Activated CD8-positive, alpha-beta memory T cell treated with anti-CD3 and anti-CD28 coated beads, Interleukin-2, amount 50 U/mL, for 1 hour (primary cell): ENCODE data around the gene FUBP1.
A peak's percentile ranks its signal among the peaks of the same experiment; 100 is the strongest.
"Not testable (repeated sequence)": the region's sequence is repeated elsewhere in the genome, so short reads cannot be mapped to it uniquely, and the experiment has no call there.

Experiments used
- DNase-seq: peaks from one replicate; pipeline ENCODE4 v3.0.0-alpha.2; 2020; ENCODE audit errors: extremely low read depth

FUBP1 gene

DNA sequence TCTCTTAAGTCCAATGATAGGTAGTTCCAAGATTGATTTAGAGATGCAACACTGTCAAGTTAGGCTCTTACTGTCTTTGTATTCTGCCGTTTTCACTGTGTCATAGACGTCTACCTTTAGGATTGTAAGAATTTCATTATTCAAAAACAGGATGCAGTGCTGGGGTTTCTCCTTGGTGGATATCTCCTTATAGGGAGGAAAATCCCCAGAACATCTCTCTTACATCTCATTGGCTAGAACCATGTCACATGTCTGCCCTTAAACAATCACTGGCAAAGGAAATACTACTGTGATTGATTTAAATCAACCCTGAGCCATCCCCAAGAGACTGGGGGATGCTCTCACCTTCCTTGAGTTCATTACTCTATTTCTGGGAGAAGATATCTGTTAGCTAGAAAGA, 10.9 kb upstream of the FUBP1 start:
- DNase-seq, result no peak

DNA sequence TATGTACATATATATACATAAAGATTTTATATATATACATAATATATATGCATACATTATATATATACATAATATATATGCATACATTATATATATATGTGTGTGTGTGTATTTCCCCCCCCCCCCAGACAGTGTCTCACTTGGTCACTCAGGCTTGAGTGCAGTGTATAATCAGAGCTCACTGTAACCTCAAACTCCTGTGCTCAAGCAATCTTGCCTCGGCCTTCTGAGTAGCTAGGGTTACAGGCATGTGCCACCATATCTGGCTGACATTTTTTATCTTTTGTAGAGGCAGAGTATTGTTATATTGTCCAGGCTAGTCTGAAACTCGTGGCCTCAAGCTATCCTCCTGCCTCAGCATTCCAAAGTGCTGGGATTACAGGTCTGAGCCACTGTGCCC, 9.0 kb upstream of the FUBP1 start:
- no peak for DNase-seq

DNA sequence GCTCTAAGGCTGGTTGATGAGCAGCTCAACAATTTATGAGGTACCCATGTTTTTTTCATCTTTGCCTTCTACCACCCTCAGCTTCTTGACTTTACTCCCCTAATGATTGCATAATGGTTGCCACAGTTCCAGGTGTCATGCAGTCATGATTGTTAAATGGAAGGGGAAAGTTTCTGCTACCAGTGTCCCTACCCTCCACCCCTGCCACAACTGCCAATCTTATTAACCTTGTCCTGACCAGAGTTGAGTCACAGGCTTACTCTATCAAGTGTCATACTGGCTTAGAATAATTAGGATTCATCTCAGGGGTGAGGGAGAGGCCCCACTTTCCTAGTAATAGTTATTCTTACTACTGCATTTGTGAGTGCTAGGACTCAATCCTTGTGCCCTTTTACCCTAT, 7.9 kb upstream of the FUBP1 start:
- DNase-seq, result no peak

DNA sequence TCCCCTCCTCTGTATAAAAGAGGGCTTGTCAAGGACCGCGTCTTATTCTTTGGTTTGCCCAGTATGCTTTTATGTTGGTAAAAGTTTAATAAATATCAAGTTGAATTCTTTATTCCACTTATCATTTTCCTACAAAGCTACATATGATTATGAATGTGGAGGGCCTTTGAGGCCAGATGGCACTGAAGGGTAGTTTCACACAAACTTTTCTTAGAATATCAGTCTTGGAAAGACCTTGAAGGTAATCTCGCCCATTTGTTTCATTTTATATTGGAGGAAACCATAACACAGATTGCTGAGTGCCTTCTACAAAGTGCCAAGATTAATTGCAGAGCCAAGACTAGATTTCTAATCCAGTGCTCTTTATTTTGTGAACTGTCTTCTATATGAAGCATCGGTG, 5.8 kb upstream of the FUBP1 start:
- no peak for DNase-seq

DNA sequence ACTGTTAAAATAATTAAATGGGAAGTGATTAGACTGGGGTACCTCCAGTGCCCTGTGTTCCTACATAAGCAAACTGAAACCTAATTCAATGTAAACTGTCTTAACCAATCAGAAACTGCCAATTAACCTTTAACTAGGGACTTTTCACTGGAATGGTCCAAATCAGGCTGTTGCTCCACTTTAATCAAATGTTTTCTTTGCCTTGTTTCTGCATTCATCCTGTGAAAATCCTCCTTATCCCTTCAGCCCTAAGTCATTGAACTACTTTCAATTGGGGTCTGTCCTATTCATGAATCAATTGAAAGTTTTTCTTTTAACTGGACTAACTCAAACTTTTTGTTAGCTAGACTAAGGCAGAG, 5.1 kb upstream of the FUBP1 start:
- DNase-seq, result no peak

DNA sequence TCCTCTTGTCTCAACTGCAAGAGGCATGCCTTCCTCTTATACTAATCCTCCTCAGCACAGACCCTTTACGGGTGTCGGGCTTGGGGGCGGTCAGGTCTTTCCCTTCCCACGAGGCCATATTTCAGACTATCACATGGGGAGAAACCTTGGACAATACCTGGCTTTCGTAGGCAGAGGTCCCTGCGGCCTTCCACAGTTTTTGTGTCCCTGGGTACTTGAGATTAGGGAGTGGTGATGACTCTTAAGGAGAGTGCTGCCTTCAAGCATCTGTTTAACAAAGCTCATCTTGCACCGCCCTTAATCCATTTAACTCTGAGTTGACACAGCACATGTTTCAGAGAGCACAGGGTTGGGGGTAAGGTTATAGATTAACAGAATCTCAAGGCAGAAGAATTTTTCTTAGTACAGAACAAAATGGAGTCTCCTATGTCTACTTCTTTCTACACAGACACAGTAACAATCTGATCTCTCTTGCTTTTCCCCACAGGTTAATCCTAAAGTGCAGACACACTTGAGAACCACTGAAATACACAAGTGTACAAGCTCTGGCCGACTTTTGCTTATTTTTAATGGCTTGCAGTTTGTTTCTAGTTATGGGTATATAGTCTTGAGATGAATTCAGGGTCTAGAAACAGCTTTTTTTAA, 4.6 kb upstream of the FUBP1 start:
- not testable (repeated sequence) for DNase-seq

DNA sequence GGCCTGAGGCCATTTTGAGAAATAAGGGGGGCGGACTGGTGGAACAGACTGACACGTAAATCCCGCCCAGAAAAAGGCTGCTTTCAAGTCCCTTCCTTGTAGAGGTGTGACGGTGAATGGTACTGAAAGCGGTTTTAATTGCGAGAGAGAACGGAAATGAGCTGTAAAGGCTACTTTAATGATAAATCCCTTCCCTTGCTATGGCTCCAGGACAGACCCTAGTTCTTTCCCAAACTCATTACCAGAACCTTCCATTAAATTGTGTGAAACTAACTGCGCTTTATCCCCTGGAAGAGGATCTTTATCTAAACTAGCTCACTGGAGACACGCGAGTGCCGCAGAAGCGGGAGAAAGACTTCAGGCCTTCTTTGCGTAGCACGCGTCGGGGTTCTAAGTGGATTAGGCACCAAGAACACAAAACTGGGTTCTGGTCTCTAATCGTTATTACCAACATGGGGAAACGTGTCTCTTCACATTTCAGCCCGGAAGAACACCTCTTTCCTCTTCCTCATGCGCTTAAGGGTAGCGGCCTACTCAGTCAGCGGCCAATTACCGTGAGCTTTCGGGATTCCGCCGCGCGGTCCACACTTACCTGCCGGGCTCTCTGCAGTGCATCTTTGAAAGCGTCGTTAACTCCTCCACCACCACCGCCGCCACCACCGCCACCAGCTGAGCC, 441 bp downstream of the FUBP1 start:
- peak; percentile 81 for DNase-seq

DNA sequence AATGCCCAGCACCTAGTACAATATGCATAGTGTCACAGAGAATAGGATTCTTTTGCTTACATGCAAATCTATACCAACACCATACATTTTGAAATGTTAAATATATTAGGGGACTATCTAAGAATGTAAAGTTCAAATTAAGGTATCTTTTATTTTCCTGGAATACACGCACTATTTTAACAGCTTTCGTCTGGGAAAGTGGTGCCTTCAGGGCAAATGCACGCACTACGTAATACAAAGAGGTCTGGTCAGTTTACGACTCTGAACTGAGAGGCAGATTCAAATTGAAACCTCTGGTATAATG, 931 bp downstream of the FUBP1 start:
- no peak for DNase-seq

DNA sequence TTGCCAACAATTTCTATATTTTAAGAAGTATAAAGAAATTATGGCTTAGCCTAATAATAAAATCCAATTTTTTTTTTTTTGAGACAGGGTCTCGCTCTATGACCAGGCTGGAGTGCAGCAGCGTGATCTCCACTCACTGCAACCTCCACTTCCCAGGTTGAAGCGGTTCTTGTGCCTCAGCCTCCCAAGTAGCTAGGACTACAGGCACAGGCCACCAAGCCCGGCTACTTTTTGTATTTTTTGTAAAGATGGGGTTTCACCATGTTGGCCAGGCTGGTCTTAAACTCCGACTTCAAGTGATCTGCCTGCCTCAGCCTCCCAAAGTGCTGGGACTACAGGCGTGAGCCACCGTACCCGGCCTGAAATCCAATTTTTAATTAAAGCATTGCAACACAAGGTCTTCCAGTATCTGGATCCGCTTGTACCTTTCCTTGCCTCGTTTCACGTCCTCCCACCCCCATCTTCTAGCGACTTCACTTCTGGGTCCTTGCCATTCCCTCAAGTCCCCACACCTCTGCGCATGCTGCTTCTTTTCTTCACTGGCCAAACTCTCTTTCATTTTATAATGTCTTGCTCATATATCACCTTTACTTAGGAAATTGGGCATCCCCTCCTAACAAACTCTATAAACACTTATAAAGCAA, 2.3 kb downstream of the FUBP1 start:
- no peak for DNase-seq

DNA sequence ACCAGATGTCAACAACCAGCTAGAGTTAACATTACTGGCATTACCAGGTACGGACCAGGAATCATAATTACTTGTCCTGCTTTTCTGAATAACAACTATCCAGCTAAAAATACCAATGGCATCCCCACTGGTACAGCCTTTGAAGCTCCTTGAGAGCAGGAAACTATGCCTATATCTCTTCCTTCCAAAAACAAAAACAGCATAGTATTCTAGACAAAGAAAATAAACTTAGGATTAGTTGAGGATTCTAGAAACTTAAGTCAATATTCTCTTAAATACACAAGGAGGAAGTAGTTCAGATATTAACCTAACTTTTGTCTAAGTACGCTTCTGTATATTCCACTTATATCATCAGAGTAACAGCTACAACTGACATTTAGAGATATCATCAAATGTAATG, 3.0 kb downstream of the FUBP1 start:
- DNase-seq, result no peak

DNA sequence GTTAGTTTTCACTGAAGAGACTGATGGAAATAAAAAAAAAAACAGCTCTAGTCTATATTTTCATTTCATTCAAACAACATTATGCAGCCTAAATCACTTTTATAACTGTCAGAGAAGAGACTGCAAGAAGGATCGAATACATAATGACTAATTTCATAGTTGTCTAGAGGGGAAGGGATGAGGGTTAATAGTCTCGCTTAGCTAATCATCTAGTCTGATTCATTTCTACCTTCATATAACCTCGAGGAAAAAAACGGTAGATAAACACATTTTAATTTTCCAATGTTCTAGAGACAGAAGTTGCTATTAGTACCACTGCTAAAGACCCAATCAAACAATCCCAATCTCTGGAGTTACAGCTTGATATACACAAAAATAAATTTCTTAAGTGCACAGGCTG, 3.5 kb downstream of the FUBP1 start:
- DNase-seq, result no peak

DNA sequence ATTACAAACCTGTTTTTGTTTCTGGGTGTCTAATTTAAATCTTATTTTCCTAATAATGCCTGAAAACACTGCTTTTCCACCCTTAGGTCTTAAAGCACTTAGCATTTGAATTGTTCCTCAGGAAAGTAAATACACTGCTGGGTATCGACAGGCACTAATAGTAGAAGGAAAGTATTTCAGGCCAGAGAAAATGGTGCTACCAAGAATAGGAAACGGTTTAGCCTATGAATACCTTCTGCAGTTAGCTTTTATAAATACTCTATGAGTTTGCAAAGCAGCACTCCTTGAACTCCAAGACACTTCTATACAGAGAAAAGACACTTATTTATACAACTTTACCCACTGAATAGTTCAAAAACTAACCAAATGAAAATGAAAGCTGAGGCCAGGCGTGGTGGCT, 6.8 kb downstream of the FUBP1 start:
- DNase-seq, result no peak

DNA sequence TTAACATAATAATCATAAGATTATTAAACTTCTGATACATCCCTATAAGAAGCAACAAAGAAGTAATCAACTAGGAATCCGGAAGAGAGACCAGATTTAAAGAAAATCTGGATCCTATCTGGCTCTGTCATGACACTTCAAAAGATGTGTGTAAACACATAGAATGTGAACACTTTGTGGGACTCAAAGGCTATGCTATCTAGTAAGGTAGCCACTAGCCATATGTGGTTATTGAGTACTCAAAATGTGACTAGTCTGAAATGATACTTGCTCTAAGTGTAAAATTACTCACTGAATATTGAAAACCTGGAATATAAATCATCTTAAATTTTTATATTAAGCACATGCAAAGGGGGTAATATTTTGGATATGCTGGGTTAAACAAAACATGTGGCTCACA, 8.7 kb downstream of the FUBP1 start:
- DNase-seq, result no peak

DNA sequence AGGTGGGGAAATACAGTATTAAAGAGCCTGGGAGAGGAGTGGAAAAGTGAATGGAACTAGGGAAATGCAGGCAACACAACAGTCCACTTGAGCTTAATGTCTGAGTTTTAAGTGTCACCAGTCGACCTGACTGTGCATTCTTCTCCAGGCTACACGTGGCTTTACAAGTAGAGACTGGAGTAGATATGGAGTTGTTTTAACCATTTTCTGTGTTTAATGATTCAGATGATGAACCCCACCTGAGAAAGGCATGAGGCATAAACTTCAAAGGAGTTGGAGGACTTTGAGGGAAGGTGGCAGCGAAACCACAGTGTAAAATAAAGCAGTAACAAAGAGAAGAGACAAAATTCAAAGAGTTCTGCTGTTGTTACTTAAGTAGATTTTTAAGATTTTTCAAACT, 12.6 kb downstream of the FUBP1 start:
- no peak for DNase-seq

DNA sequence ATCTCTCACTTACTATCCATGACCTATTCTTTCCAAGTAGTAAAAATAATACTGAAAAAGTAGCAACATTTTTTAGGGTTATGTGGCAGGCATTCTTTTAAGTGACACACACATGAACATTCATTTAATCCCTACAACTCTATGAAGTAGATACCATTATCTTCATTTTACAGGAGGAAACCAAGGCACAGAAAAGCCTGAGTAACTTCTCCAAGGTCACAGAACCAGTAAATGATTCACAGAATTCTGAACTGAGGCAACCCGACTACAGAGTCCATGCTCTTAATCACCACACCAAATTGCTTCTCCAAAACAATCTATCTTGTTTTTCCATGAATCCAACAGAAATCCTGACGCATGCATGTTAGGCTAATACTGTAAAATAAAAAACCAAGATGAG, 17.5 kb downstream of the FUBP1 start:
- no peak for DNase-seq

DNA sequence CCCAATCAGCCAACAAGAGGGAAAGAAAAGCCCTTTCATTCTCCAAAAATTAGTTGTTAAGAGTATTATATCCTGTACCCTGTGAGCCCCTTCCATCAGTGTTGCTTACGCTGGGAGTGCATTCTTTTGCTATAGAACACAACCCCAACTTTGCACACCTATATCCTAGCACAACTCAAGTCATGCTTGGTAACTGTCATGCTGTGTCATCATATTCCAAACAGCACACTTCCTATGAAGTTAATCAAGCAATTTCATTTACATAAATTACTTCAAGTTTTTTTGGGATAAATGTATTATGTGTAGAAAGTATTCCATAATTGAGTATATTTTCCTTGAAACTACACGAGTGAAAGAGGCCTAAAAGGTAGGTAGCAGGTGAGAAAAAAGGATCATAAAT, 20.0 kb downstream of the FUBP1 start:
- DNase-seq, result no peak

DNA sequence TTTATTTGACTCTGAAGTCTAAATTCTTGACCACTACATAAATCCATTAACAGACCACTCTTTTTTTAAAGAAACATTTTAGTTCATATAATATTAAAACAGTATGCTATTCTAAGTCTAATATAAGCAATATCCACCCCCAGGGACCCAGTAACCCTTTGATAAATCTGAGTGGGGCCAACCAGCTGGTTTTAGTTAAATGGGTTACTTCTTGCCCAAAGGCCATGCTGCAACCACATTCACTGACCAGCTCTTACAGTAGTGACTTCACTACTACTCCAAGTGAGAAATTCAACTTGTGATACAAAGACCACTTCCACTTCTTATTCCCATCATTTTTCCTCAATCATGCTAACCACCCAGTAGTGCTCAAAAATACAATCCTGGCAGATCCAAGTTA, 20.5 kb downstream of the FUBP1 start:
- no peak for DNase-seq

DNA sequence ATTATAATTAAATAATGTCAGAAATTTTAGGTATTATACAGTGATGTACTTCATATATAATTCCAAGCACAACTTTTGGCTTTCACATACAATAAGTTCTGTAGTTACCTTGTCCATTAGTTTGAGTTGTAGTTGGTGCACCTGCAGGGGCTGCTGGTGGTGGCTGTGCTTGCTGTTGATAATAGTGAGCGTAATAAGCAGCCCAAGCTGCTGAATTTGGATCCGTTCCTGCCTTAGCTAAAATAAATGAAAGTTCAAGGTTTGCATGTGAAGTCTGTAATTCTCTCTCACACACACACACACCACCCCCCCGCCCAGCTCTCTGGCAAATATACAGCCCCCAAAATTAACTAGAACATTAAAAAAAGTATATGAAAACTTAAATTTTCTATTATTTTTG, 22.4 kb downstream of the FUBP1 start:
- no peak for DNase-seq

DNA sequence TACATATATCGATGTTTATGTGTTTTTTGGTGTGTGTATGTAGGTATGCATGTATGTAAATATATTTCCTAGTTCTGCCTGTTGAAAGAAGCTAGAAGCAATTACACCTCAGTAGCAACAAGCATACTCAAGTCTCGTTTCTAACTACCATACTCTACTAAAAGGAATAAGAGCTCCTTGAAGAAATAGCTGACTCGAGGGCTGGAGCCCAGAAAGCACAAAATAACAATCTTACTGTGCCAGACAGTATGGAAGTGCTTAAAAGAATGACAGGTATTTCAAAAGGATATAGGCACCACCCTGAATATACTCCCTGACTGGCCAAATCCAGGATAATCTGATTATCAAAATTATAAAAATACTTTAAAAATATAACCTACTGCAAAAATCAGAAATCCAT, 23.2 kb downstream of the FUBP1 start:
- no peak for DNase-seq

DNA sequence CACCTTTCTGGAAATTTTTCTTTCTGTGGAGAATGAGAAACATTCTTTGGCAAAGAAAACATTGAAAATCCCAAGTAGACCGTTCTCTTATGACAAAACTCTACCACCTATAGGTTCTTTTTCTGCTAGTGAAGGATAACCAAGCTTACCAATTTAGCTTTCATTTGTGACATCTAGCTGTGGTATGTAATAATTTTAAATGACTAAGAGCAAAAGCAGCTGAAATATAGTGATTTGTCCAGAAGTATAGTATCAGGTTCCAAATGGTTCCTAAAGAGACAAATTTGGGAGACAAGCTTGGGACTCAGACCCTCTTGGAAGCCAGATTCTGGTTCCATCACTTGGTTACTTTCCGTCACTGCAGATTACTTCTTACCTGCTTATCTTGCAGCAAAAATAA, 24.4 kb downstream of the FUBP1 start:
- no peak for DNase-seq

DNA sequence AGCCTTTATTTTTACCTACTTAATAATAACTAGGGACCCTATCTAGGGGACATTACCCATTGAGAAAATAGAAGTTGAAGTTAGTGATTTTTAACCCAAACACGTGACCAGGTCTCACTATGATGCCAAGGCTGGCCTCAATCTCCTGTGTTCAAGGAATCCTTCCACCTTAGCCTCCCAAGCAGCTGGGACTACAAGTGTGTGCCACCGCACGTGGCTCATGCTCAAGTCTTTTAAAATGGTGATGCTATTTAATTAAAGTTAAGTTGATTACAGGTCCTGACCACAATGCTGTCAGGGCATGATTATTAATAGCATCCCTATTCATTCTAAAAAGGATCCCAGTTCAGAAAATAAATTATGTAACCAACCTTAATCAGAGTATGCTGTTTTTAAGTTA, 25.0 kb downstream of the FUBP1 start:
- DNase-seq, result no peak

DNA sequence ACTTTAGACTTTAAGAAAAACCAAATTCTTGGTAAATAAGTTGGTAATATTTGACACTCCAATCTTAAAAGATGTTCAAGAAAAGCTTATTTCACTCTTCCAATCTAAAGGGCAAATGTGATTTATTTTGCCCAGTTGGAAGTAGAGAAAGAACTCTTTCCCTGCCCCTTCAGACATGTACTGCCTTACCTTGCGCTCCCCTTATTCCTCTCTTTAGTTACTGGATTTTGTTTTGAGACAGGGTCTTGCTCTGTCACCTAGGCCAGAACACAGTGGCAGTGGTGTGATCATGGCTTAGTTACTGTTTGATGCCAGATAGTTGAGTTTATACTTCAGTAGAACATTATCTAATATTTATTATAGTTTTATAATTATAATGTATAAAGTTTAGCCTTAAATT, 27.5 kb downstream of the FUBP1 start:
- no peak for DNase-seq

DNA sequence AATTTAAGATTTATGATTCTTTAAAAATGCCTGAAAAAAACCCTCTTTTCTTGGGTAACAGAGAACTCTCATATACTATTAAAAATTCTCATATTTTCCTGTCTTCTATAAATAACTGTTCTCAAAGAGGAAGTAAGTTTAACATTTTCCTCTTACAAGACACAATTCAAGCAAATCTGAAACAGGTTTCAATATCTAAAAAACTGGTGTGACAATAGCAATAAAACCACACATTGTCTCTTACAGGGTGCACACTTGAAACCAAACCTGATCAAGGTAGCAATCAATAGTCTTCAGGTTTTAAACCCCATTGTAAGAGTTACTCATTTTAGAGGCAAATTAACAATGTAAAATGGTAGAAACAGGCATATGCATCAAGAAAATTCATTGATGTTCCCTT, 28.0 kb downstream of the FUBP1 start:
- no peak for DNase-seq
